ENCODE data around the gene CEP112. TPM values are rescaled to one million over a fixed set of nuclear protein-coding genes. Genes with fewer than 3 reads are reported as not detected.

The CEP112 gene
- total and polyA plus RNA-seq, 2 of the 13 experiments (the other 11 are each of a cell fraction or from before 2014, with no cell fraction given), result 1.2 to 3.4 TPM

DNA sequence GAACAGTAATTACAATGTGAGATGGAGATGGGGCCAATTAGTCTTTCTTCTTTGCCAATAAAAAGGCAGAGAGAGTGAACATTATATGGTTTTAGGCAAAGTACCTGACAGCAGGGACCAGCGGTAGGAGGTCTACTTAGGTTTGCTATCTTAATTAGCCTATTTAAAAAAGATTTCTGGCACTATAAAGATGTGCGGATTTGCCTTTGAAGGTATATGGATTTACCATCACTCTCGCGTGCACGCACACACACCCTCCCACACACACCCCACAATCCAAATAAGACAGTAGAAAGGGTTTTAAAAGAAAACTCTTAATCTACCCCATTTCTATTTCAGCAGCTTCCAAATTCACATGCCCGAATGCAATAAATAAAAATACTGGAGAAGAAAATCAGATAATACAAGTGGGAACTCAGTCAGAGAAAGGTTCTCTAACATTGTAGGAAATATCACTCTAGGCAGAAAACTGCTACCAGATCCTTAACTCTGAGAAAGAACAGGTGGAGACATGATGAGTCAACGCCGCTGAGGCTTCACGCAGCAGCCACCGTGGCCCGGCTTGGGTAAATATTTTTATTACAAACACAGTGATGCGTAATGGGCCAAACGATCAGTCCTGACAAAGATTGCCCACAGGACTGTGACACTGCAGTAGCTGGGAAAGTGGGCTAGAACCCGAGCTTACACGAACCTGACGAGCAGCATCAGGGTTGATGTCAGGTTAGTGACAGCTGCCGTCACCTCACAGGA lies 563.9 kb downstream of the CEP112 start (continued):
- TF ChIP-seq, protein P1, sequence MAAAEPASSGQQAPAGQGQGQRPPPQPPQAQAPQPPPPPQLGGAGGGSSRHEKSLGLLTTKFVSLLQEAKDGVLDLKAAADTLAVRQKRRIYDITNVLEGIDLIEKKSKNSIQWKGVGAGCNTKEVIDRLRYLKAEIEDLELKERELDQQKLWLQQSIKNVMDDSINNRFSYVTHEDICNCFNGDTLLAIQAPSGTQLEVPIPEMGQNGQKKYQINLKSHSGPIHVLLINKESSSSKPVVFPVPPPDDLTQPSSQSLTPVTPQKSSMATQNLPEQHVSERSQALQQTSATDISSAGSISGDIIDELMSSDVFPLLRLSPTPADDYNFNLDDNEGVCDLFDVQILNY (CRISPR knock-in tag; conservative IDR thresholded peaks at IDR 0.05), result no peak
- TF ChIP-seq POLR2AphosphoS5 (IDR thresholded peaks at IDR 0.05; ENCODE audit: low read depth, low read length) (no peak), ZNF691 (CRISPR knock-in tag; IDR thresholded peaks at IDR 0.05; ENCODE audit: borderline replicate concordance, low read depth) (no peak), NFIB (CRISPR knock-in tag; IDR thresholded peaks at IDR 0.05; ENCODE audit: borderline replicate concordance) (no peak), KMT2A (CRISPR knock-in tag; IDR thresholded peaks at IDR 0.05) (no peak), SP2 (CRISPR knock-in tag; IDR thresholded peaks at IDR 0.05) (no peak), CREB1 (IDR thresholded peaks at IDR 0.05) (peak; percentile 80), CREB1 (CRISPR knock-in tag; IDR thresholded peaks at IDR 0.05) (peak; percentile 49; the same call in 1 of the 2 replicates), SMYD3 (CRISPR knock-in tag; IDR thresholded peaks at IDR 0.05) (no peak), ZSCAN21 (CRISPR knock-in tag; IDR thresholded peaks at IDR 0.05; ENCODE audit: borderline replicate concordance) (no peak), KLF6 (CRISPR knock-in tag; IDR thresholded peaks at IDR 0.05) (no peak), REPIN1 (CRISPR knock-in tag; IDR thresholded peaks at IDR 0.05; ENCODE audit: borderline replicate concordance, low read depth) (no peak), ZNF572 (CRISPR knock-in tag; IDR thresholded peaks at IDR 0.05) (no peak), ZNF83 (CRISPR knock-in tag; IDR thresholded peaks at IDR 0.05; ENCODE audit: borderline replicate concordance) (no peak), NR2F6 (IDR thresholded peaks at IDR 0.05) (no peak), NR2F6 (CRISPR knock-in tag; IDR thresholded peaks at IDR 0.05) (peak; percentile 18; the same call in 1 of the 2 replicates), MYNN (CRISPR knock-in tag; IDR thresholded peaks at IDR 0.05; ENCODE audit: low read depth) (0 out of 2 replicates have a peak, but pooled peaks have one; percentile 35), SMAD3 (CRISPR knock-in tag; IDR thresholded peaks at IDR 0.05) (0 out of 2 replicates have a peak, but pooled peaks have one; percentile 70), ZNF772 (CRISPR knock-in tag; IDR thresholded peaks at IDR 0.05) (0 out of 2 replicates have a peak, but pooled peaks have one; percentile 42), BRCA1 (CRISPR knock-in tag; IDR thresholded peaks at IDR 0.05) (no peak), ZNF567 (CRISPR knock-in tag; IDR thresholded peaks at IDR 0.05; ENCODE audit: borderline replicate concordance) (no peak), ZC3H4 (CRISPR knock-in tag; IDR thresholded peaks at IDR 0.05; ENCODE audit: borderline replicate concordance) (no peak), ARHGAP35 (CRISPR knock-in tag; IDR thresholded peaks at IDR 0.05; ENCODE audit: borderline replicate concordance) (no peak), ZIK1 (CRISPR knock-in tag; IDR thresholded peaks at IDR 0.05; ENCODE audit: borderline replicate concordance, low read depth) (no peak), TAF15 (IDR thresholded peaks at IDR 0.05; ENCODE audit: low read depth, low read length, poor library complexity, severe bottlenecking) (no peak), ZNF703 (CRISPR knock-in tag; IDR thresholded peaks at IDR 0.05; ENCODE audit: borderline replicate concordance) (no peak), KDM3A (CRISPR knock-in tag; IDR thresholded peaks at IDR 0.05; ENCODE audit: low read depth) (no peak)
- TF ChIP-seq, protein P2, sequence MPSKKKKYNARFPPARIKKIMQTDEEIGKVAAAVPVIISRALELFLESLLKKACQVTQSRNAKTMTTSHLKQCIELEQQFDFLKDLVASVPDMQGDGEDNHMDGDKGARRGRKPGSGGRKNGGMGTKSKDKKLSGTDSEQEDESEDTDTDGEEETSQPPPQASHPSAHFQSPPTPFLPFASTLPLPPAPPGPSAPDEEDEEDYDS (CRISPR knock-in tag; IDR thresholded peaks at IDR 0.05), result no peak
- TF ChIP-seq, protein P3, sequence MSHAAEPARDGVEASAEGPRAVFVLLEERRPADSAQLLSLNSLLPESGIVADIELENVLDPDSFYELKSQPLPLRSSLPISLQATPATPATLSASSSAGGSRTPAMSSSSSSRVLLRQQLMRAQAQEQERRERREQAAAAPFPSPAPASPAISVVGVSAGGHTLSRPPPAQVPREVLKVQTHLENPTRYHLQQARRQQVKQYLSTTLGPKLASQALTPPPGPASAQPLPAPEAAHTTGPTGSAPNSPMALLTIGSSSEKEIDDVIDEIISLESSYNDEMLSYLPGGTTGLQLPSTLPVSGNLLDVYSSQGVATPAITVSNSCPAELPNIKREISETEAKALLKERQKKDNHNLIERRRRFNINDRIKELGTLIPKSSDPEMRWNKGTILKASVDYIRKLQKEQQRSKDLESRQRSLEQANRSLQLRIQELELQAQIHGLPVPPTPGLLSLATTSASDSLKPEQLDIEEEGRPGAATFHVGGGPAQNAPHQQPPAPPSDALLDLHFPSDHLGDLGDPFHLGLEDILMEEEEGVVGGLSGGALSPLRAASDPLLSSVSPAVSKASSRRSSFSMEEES (CRISPR knock-in tag; IDR thresholded peaks at IDR 0.05), result peak; percentile 57; the same call in 1 of the 2 replicates

Data from HepG2 (cell line).